Measurements from ENCODE around the gene FBXO3. TPM values are rescaled to one million over a fixed set of nuclear protein-coding genes. Genes with fewer than 3 reads are reported as not detected.
"Not testable (repeated sequence)": the region's sequence is repeated elsewhere in the genome, so short reads cannot be mapped to it uniquely, and the experiment has no call there.

The FBXO3 gene
- total RNA-seq, 4 donors from 2014 or later: 26.5 to 49.2 (median 43.8) TPM

- Histone ChIP-seq H3K36me3 (peaks cover 29 to 91% (median 68%) of the 10 kb centered on the region in 4 donors), H3K27ac (replicated peaks in 1 of 4) (no peak overlapping the region), H3K27me3 (no peaks in the 10 kb centered on the region), H3K4me3 (no peak overlapping the region), H3K4me1 (peaks cover 42 to 69% (median 54%) of the 10 kb centered on the region in 4 donors), H3K9me3 (no peaks in the 10 kb centered on the region)
- WGBS: 83% methylated on average over 1 of the region's 1 CpG
- DNase-seq (ENCODE audit: extremely low spot score): no peak
- intact Hi-C loops (cut with DNase I): no loop called here
- TF ChIP-seq POLR2AphosphoS5 (IDR thresholded peaks at IDR 0.05) (no peak), EP300 (IDR thresholded peaks at IDR 0.05) (no peak), POLR2A (IDR thresholded peaks at IDR 0.05; ENCODE audit: low read depth) (no peak), CTCF (IDR thresholded peaks at IDR 0.05) (no peak)
Observed at GRCh38 chr11:33708985-33709384, 65.3 kb downstream of the FBXO3 start.

- peak; percentile 14 to 27 for TF ChIP-seq POLR2AphosphoS5 (IDR thresholded peaks at IDR 0.05)
- peaks cover 29 to 80% (median 57%) of the 10 kb centered on the region in 4 donors for H3K36me3 ChIP-seq
- intact Hi-C loops (cut with DNase I); H3K9me3 ChIP-seq; DNase-seq (ENCODE audit: extremely low spot score); H3K4me3 ChIP-seq; H3K27me3 ChIP-seq: not testable (repeated sequence)
- H3K27ac ChIP-seq (replicated peaks in 1 of 4): peak overlapping the region in 2 of 4 donors; percentile 45 to 79
- WGBS: 100% methylated on average over 1 of the region's 2 CpGs
- peaks cover 53 to 72% (median 63%) of the 10 kb centered on the region in 4 donors for H3K4me1 ChIP-seq
Observed at GRCh38 chr11:33707831-33708230, 66.5 kb downstream of the FBXO3 start.

GRCh38 chr11:33706966-33707365 is 67.4 kb downstream of the FBXO3 start:
- Histone ChIP-seq H3K27me3 (no peaks in the 10 kb centered on the region), H3K9me3 (no peaks in the 10 kb centered on the region), H3K4me3 (no peak overlapping the region), H3K4me1 (peaks cover 60 to 79% (median 70%) of the 10 kb centered on the region in 4 donors), H3K36me3 (peaks cover 29 to 71% (median 50%) of the 10 kb centered on the region in 4 donors), H3K27ac (replicated peaks in 1 of 4) (peak overlapping the region; percentile 40 to 79 (median 62))
- 81% methylated on average over 2 of the region's 2 CpGs for WGBS
- DNase-seq (ENCODE audit: extremely low spot score): no peak
- no peak for TF ChIP-seq EP300 (IDR thresholded peaks at IDR 0.05)
- no peak for TF ChIP-seq CTCF (IDR thresholded peaks at IDR 0.05)
- no peak for TF ChIP-seq POLR2AphosphoS5 (IDR thresholded peaks at IDR 0.05)
- no peak for TF ChIP-seq POLR2A (IDR thresholded peaks at IDR 0.05; ENCODE audit: low read depth)
- intact Hi-C loops (cut with DNase I): no loop called here

GRCh38 chr11:33706546-33706945 is 67.8 kb downstream of the FBXO3 start:
- WGBS: 51% methylated on average over 2 of the region's 2 CpGs
- no peaks in the 10 kb centered on the region for H3K27me3 ChIP-seq
- peaks cover 29 to 68% (median 48%) of the 10 kb centered on the region in 4 donors for H3K36me3 ChIP-seq
- H3K4me1 ChIP-seq: peaks cover 64 to 83% (median 74%) of the 10 kb centered on the region in 4 donors
- intact Hi-C loops (cut with DNase I): no loop called here
- peak overlapping the region; percentile 40 to 79 (median 62) for H3K27ac ChIP-seq (replicated peaks in 1 of 4)
- no peak for DNase-seq (ENCODE audit: extremely low spot score)
- H3K4me3 ChIP-seq: no peak overlapping the region
- no peaks in the 10 kb centered on the region for H3K9me3 ChIP-seq
- TF ChIP-seq EP300 (IDR thresholded peaks at IDR 0.05) (no peak), CTCF (IDR thresholded peaks at IDR 0.05) (no peak), POLR2A (IDR thresholded peaks at IDR 0.05; ENCODE audit: low read depth) (no peak), POLR2AphosphoS5 (IDR thresholded peaks at IDR 0.05) (peak in 1 of 2 donors; percentile 24)

GRCh38 chr11:33704240-33705002 is 69.9 kb downstream of the FBXO3 start:
- H3K4me3 ChIP-seq: no peak overlapping the region
- WGBS: 70% methylated on average over 7 of the region's 7 CpGs
- no peaks in the 10 kb centered on the region for H3K27me3 ChIP-seq
- no peak for DNase-seq (ENCODE audit: extremely low spot score)
- H3K9me3 ChIP-seq: no peaks in the 10 kb centered on the region
- peaks cover 76 to 89% (median 82%) of the 10 kb centered on the region in 4 donors for H3K4me1 ChIP-seq
- H3K36me3 ChIP-seq: peaks cover 17 to 47% (median 33%) of the 10 kb centered on the region in 4 donors
- H3K27ac ChIP-seq (replicated peaks in 1 of 4): peak overlapping the region; percentile 47 to 79 (median 66)
- intact Hi-C loops (cut with DNase I): no loop called here
- TF ChIP-seq CTCF (IDR thresholded peaks at IDR 0.05): peak in 1 of 3 experiments; percentile 8
- TF ChIP-seq EP300 (IDR thresholded peaks at IDR 0.05): no peak
- peak in 1 of 2 donors; percentile 24 for TF ChIP-seq POLR2AphosphoS5 (IDR thresholded peaks at IDR 0.05)
